ENCODE measurements around the gene KDM4C.

Gene KDM4C

GRCh38 chr9:6845880-6846279 lies 88.1 kb downstream of the KDM4C start:
- DNase-seq (ENCODE audit: insufficient read length, low spot score) (peak; percentile 26), FAIRE-seq (no peak)

DNA sequence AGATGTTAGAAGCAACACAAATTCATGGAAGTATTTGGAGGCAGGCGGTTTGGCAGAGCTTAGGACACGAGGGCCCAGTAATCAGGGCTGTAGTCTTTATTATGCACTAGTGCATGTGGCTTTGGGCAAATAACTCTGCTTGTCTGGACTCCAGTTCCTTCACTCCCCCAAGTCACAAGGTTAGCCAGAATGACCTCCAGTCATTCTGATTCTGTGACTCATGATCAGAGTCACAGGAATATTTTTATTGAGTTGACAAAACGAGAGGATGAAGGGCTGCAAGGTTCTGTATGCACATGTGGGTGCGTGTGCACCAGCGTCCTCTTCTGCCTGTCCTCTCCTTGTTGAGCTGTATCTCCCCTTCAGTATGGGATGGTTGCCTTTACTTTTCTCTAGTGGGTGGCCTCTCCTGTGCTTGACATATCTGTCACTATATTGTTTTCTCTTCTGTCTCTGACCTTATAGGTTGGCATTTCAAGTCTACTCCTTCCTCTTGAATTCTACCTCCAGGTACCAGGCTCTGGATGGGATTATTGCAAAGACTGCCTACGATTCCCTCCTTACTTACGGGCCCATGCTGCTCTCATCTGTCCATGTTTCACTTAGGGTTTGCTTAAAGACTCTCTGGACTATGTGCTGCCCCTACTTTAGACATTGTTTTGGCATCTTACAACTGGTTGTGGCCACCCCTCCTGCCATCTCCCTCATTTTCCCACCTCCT lies 94.6 kb downstream of the KDM4C start:
- no peak for FAIRE-seq
- peak; percentile 21 for DNase-seq (ENCODE audit: insufficient read length, low spot score)

DNA sequence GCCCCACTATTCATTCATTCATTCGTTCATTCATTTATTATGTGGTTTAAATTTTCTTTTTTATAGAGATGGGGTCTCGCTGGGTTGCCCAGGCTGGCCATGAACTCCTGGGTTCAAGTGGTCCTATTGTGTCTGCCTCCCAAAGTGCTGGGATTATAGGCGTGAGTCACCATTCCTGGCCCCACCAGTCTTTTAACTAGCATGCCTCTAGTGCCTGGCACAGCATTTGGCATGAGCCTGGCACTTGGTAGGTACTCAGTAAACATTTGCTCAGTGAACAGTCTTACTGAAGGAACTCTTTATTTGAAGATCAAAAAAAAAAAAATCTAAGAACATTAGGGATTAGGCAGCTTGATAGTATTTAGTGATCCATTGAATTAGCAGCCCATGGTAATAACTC lies 98.1 kb downstream of the KDM4C start:
- FAIRE-seq (no peak), DNase-seq (ENCODE audit: insufficient read length, low spot score) (no peak)

DNA sequence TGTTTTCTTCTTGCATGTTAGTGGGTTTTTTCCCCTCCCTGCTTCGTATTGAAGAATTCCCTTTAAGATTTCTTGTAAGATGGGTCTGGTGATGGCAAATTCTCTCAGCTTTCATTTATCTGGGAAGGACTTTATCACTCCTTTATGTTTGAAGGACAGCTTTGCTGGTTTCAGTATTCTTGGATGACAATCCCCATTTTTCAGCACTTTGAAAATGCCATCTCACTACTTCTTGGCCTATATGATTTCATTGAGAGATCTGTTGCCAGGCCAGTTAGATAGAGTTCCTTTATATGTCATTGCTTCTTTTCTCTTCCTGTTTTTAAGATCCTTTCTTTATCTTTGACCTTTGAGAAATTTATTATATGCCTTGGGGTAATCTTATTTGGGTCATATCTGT lies 106.3 kb downstream of the KDM4C start:
- DNase-seq (ENCODE audit: insufficient read length, low spot score) (no peak), FAIRE-seq (no peak)

GRCh38 chr9:6869081-6869948 lies 111.5 kb downstream of the KDM4C start:
- FAIRE-seq (no peak), DNase-seq (ENCODE audit: insufficient read length, low spot score) (no peak)

- FAIRE-seq (no peak), DNase-seq (ENCODE audit: insufficient read length, low spot score) (no peak)
Observed at GRCh38 chr9:6870149-6870548, 112.4 kb downstream of the KDM4C start.

DNA sequence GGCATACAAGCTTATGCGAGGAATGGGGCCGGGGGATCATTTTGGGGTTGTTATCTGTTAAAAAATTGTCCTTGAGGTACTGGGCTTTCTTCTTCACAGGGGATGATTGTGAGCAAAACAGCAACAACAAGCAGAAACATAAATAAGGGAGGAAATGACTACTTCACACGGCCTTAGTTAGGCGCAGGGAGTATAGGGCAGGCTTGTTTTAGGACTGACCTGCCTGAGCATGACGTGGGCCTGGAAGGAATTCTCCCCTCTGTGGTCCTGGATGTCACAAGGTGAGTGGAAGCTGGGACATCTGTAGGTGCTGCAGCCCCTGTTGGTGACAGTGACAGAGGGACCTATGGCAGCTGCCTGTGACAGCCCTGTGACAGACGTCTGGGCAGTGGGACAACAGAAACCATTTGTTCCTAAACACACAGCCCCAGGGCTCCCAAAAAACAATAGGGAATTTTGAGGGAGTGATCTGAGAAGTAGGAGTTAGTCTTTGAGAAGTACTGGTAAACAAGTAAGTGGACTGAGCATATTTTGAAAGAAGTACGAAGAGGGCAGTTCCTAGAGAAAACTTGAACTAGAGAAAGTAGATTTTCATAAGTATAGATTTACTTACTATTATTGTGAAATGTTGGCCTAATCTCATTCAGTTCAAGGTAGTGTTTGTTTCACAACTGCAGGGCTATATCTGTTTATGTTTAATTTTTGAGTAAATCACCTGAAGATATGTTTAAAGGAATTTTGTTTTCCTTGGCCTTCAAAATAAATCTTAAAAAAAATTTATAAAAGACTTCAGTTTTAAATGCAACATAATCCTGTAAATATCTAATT lies 113.1 kb downstream of the KDM4C start:
- no peak for DNase-seq (ENCODE audit: insufficient read length, low spot score)
- FAIRE-seq, result no peak

- no peak for DNase-seq (ENCODE audit: insufficient read length, low spot score)
- FAIRE-seq, result no peak
Observed at GRCh38 chr9:6873857-6874256, 116.1 kb downstream of the KDM4C start.

DNA sequence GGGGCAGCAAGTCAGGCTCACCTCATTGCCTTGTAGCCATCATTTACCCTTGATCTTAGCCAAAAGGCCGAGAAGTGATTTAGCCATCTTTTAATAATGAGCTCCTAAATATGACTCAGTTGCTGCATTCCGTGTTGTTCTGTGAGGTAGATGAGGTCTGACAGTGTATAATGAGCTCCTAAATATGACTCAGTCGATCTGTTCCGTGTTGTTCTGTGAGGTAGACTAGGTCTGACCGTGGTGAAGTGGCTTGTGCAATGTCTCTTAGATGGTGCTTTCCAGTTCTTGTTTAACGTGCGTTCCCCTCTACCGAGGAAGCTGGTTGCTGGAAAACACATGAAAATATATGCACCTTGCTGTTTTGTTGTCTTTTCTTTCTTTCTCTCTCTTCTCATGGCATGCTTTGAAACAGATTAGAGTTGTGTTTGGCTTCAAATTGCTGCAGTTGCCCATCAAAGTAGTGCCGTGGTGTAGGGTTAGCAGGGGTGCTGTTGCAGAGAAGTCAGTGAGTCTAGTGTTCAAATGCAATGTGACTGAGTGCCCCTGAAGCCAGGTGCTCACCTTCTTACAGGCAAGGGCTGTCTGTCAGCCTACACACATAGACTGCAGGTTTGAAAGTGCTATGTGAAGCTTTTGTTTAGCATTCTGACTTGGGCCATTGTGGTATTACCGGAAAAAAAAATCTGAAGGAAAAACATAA lies 118.6 kb downstream of the KDM4C start:
- no peak for DNase-seq (ENCODE audit: insufficient read length, low spot score)
- no peak for FAIRE-seq

DNA sequence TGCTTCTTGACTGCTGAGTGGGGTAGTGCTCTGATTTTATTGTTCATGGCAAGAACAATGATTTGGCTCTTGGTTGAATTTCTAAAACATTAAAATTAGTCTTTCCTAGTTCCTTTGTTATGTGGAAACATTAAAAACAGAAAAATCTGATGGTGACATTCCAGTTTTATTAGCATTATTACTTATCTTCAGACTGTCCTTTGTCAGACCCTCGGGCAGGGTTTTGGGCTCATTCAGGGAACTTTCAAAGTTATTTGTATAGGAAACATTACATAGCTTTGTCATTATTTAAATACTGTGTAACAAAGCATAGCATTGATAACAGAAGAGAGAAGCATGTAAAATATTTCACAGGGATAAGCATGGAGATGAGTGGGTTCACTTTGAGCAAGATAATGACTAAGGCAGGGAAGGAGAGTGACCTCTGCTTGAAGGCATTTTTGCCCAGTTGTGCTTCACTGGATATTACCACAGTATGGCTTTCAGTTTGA lies 119.9 kb downstream of the KDM4C start:
- DNase-seq (ENCODE audit: insufficient read length, low spot score) (no peak), FAIRE-seq (no peak)

- FAIRE-seq, result no peak
- DNase-seq (ENCODE audit: insufficient read length, low spot score), result no peak
Observed at GRCh38 chr9:6880626-6881025, 122.9 kb downstream of the KDM4C start.

- DNase-seq (ENCODE audit: insufficient read length, low spot score) (no peak), FAIRE-seq (no peak)
Observed at GRCh38 chr9:6884101-6884500, 126.3 kb downstream of the KDM4C start.

DNA sequence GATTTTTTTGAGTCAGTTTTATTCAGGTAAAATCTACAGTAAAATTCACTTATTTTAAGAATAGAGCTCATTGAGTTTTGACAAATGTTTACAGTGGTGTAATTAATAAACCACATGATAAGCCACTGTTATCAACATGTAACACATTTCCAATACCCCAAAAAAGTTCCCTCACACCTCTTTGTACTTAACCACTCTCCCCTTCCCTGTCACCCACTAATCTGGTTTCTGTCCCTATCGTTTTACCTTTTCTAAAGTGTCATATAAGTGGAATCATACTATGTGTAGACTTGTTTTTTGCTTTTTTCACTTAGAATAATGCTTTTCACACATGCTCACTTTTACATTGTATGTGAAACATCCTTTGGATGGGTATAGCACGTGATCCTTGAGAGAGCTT lies 127.2 kb downstream of the KDM4C start:
- DNase-seq (ENCODE audit: insufficient read length, low spot score), result no peak
- FAIRE-seq, result no peak

DNA sequence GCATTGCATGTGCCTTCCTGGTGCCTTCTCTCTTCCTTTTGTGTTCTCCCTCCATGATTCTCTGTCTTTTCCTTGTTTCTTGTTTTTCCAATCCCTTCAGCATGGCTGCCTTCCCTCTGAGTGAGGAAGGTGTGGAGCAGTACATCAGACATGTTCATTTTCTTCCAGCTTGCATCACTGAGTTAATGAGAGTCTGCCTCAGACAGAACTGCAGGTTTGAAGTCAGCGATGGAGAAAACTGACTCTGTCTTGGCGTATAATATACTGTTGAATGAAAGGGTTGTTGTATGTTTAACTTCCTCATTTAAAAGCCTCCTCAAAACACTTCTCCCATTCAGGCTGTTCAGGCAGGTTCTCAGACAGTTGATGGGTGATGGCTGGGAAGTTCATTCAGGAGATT lies 129.3 kb downstream of the KDM4C start:
- FAIRE-seq (no peak), DNase-seq (ENCODE audit: insufficient read length, low spot score) (no peak)

DNA sequence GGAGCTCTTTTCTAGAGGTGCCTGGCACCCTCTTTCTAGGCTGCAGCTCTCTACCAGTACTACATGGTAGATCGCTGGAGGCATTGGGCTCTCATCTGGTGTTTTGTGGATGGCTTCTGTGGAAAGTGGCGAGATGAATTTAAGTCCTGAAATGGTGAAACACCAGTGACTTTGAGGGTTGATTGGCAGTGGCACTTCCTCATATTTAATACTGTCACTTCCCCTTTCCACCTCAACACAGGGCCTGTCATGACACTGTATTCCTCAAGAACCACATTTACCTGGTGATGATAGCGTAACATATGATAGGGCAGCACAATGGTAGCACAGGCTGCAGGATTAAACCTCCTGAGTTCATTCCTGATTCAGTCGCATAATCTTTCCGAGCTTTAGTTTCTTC lies 132.1 kb downstream of the KDM4C start:
- no peak for FAIRE-seq
- no peak for DNase-seq (ENCODE audit: insufficient read length, low spot score)

DNA sequence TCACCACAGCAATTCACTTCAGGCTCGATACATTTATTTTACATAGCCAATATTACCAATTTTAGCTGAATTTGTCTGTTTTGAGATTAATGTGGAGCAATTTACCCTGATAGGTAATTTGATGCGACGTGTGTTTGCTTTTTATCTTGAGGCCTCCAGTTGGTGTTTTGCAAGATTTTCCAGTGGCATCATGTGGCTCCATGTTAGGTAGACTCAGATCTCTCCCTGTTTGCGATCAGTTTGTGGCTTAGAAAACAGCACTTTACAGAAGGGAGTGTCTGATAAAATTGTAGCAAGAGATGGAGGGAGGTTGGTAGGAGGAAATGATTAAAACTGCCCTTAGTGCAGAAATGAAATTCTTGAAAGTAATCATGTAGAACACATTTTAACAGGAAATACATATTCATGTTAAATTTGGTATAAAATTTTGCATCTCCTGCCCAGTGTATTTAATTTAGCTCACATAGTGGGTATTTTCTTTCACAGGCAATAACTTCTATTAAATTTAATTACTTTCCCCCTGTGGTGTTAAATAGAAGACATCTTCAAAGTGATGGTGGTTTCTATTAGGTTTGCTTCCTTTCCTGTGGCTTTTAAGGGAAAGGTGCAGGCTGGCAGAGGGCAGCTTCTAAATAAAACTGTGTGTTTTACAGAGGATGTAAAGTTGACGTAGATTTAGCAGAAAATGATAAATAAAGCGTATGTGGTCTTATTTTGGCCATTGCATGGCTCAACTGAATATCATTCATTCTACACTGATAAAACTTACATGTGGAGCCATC lies 135.8 kb downstream of the KDM4C start:
- FAIRE-seq (no peak), DNase-seq (ENCODE audit: insufficient read length, low spot score) (no peak)

- FAIRE-seq, result no peak
- DNase-seq (ENCODE audit: insufficient read length, low spot score), result no peak
Observed at GRCh38 chr9:6894135-6894534, 136.4 kb downstream of the KDM4C start.

DNA sequence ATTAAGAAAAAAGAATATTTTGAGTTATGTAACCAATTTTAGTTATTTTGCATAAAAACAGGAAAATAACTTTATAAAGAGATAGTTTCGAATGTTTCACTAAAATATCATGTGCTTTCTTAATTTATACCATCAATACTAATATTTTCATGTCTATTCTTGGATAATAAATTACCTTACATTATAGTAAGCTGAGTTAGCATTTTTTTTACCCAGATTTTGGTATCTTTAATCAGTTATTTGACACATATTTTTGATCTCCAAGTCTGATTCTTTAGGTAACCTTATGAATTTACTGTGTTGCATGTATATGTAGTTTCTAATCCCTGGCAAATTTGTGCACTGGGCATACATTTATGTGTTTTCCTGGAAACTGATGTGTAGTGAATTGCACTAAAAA lies 138.0 kb downstream of the KDM4C start:
- no peak for FAIRE-seq
- no peak for DNase-seq (ENCODE audit: insufficient read length, low spot score)

- FAIRE-seq (no peak), DNase-seq (ENCODE audit: insufficient read length, low spot score) (no peak)
Observed at GRCh38 chr9:6896562-6896961, 138.8 kb downstream of the KDM4C start.
